ENCODE data around the gene IGSF11.

The IGSF11 gene

DNA sequence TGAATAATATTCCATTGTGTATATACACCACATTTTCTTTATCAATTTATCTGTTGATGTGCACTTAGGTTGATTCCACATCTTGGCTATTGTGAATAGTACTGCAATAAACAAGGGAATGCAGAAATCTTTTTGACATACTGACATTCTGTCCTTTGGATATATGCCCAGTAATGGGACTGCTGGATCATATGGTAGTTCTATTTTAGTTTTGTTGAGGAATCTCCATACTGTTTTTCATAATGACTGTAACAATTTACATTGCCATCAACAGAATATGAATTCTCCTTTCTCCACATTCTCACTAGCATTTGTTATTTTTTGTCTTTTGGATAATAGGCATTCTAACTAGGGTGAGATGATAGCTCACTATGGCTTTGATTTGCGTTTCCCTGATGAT, 174.7 kb downstream of the IGSF11 start:
- DNase-seq, result no peak

DNA sequence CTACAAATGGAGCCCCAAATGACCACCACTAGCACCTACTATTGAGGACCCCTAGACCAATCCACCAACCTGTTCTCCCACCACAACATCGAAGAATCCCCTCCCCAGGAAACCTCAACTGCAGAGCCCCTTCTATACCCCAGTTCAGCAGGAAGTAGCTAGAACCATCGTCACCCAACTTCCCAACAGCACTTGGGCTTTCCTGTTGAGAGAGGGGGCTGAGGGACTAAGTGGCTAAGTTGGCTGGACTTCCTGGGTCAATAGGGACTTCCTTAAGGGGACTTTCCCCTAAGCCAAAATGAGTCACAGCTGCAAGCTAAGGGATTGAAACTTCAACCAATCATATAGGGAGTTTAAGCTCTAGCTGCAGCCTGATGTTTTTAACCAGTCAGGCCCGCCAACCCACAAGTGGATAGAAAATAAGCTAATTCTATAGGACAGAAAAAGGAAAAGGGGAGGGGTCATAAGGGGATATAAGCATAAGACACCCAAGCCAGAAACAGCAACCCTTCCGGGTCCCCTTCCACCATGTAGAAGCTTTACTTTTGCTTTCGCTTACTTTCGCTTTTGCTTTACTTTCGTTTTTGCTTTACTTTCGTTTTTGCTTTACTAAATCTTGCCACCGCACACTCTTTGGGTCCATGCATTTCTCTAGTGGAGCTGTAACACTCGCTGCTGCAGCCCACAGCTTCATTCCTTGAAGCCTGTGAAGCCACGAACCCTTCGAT, 183.0 kb downstream of the IGSF11 start:
- DNase-seq, result peak; percentile 37

DNA sequence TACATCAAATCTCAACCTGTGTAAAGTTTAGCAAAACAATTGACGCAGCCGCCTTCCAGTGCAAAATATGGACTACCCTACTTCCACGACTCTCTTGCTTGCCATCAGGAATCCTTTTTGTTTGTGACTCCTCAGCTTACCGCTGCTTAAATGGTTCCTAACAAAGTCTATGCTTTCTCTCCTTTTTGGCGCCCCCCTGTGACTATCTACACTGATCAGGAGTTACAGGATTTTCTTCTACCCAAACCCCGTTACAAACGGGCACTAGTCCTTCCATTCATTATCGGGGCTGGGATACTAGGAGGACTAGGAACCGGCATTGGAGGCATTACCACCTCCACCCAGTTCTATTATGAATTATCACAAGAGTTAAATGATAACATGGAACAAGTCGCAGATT, 184.0 kb downstream of the IGSF11 start:
- DNase-seq, result no peak

Data from DMS79 treated with DMSO at 0.1 percent for 48 hours (cell line).